ENCODE measurements around the gene TESMIN. TPM values are rescaled to one million over a fixed set of nuclear protein-coding genes. Genes with fewer than 3 reads are reported as not detected.
A peak's percentile ranks its signal among the peaks of the same experiment; 100 is the strongest.

TESMIN gene
- total RNA-seq, 1 donor from 2014 or later = 3.8 TPM

- H3K36me3 ChIP-seq (ENCODE audit: control insufficient read depth, insufficient read depth, low read length) = no peaks in the 10 kb centered on the region
- H3K27me3 ChIP-seq (ENCODE audit: control insufficient read depth, insufficient read depth, low read length) = peaks cover 21% of the 10 kb centered on the region
- TF ChIP-seq CTCF (IDR thresholded peaks at IDR 0.05; ENCODE audit: insufficient read depth, low read length, poor library complexity, severe bottlenecking) = no peak
- no peak for DNase-seq (ENCODE audit: low read depth)
- H3K4me3 ChIP-seq (ENCODE audit: low read depth, low read length) = no peak overlapping the region
Observed at GRCh38 chr11:68686486-68686885, 64.8 kb downstream of the TESMIN start.

GRCh38 chr11:68685656-68686380 lies 65.5 kb downstream of the TESMIN start:
- Histone ChIP-seq H3K27me3 (ENCODE audit: control insufficient read depth, insufficient read depth, low read length) (peaks cover 21% of the 10 kb centered on the region), H3K4me3 (ENCODE audit: low read depth, low read length) (no peak overlapping the region), H3K36me3 (ENCODE audit: control insufficient read depth, insufficient read depth, low read length) (no peaks in the 10 kb centered on the region)
- DNase-seq (ENCODE audit: low read depth) = no peak
- no peak for TF ChIP-seq CTCF (IDR thresholded peaks at IDR 0.05; ENCODE audit: insufficient read depth, low read length, poor library complexity, severe bottlenecking)

GRCh38 chr11:68684385-68685356 lies 66.6 kb downstream of the TESMIN start, which contains the start of gene GAL:
TSS of gene GAL (plus strand) at chr11:68684544. CDS start at chr11:68684924, 380 bp downstream.
- Histone ChIP-seq H3K27me3 (ENCODE audit: control insufficient read depth, insufficient read depth, low read length) (peaks cover 21% of the 10 kb centered on the region), H3K36me3 (ENCODE audit: control insufficient read depth, insufficient read depth, low read length) (no peaks in the 10 kb centered on the region), H3K4me3 (ENCODE audit: low read depth, low read length) (peak within 1 kb of the TSS; percentile 43)
- TF ChIP-seq CTCF (IDR thresholded peaks at IDR 0.05; ENCODE audit: insufficient read depth, low read length, poor library complexity, severe bottlenecking) = no peak
- no peak for DNase-seq (ENCODE audit: low read depth)

- H3K4me3 ChIP-seq (ENCODE audit: low read depth, low read length) = peak overlapping the region; percentile 43
- H3K27me3 ChIP-seq (ENCODE audit: control insufficient read depth, insufficient read depth, low read length) = peaks cover 21% of the 10 kb centered on the region
- no peak for TF ChIP-seq CTCF (IDR thresholded peaks at IDR 0.05; ENCODE audit: insufficient read depth, low read length, poor library complexity, severe bottlenecking)
- H3K36me3 ChIP-seq (ENCODE audit: control insufficient read depth, insufficient read depth, low read length) = no peaks in the 10 kb centered on the region
- DNase-seq (ENCODE audit: low read depth) = no peak
Observed at GRCh38 chr11:68683536-68684384, 67.6 kb downstream of the TESMIN start.

GRCh38 chr11:68683121-68683520 lies 68.2 kb downstream of the TESMIN start:
- no peaks in the 10 kb centered on the region for H3K36me3 ChIP-seq (ENCODE audit: control insufficient read depth, insufficient read depth, low read length)
- TF ChIP-seq CTCF (IDR thresholded peaks at IDR 0.05; ENCODE audit: insufficient read depth, low read length, poor library complexity, severe bottlenecking) = no peak
- H3K4me3 ChIP-seq (ENCODE audit: low read depth, low read length) = no peak overlapping the region
- peaks cover 21% of the 10 kb centered on the region for H3K27me3 ChIP-seq (ENCODE audit: control insufficient read depth, insufficient read depth, low read length)
- no peak for DNase-seq (ENCODE audit: low read depth)
